D721Med (cell line): Measurements from ENCODE around the gene ZNF576.
A peak's percentile ranks its signal among the peaks of the same experiment; 100 is the strongest.
"Not testable (repeated sequence)": the region's sequence is repeated elsewhere in the genome, so short reads cannot be mapped to it uniquely, and the experiment has no call there.

ENCODE experiments used
- DNase-seq: peaks from one replicate; pipeline ENCODE4 v3.0.0; 2011; ENCODE audit warnings: low spot score; ENCODE audit not compliant: insufficient read length
- FAIRE-seq: peaks from 2 replicates; lab custom pipeline; 2011; peaks lifted over from hg19 to GRCh38; lab: Jason Lieb, UNC
- CTCF ChIP-seq: IDR thresholded peaks from 2 replicates; pipeline ENCODE4 v1.5.1; 2012; ENCODE audit warnings: mild to moderate bottlenecking, control low read depth; ENCODE audit not compliant: insufficient read depth; ENCODE audit errors: missing control alignments

ZNF576 gene

GRCh38 chr19:43595999-43596841 lies at the start of gene ZNF576, which contains the start of gene IRGQ:
TSS of gene ZNF576 (plus strand) at chr19:43596595. CDS start at chr19:43597109, 514 bp downstream.
TSS of gene IRGQ (minus strand) at chr19:43596134. CDS start at chr19:43595338, 796 bp downstream.
- TF ChIP-seq CTCF, result no peak
- DNase-seq, result peak; percentile 84
- peak; percentile 75 for FAIRE-seq

GRCh38 chr19:43547926-43548325 lies 48.5 kb upstream of the ZNF576 start:
- not testable (repeated sequence) for FAIRE-seq, DNase-seq

- FAIRE-seq (no peak), DNase-seq (no peak)
- TF ChIP-seq CTCF, result no peak
These were observed 47.7 kb upstream of the ZNF576 start for GRCh38 chr19:43548706-43549105.

- no peak for FAIRE-seq
These were observed 44.8 kb upstream of the ZNF576 start for GRCh38 chr19:43551399-43552197.

GRCh38 chr19:43552198-43552450 lies 44.3 kb upstream of the ZNF576 start:
- DNase-seq (no peak), FAIRE-seq (no peak)
- TF ChIP-seq CTCF, result no peak

More at GRCh38 chr19:43551399-43552197, 44.8 kb upstream of the ZNF576 start:
- no peak for DNase-seq
- TF ChIP-seq CTCF, result no peak

GRCh38 chr19:43552616-43553015 lies 43.8 kb upstream of the ZNF576 start:
- FAIRE-seq (no peak), DNase-seq (no peak)
- no peak for TF ChIP-seq CTCF

GRCh38 chr19:43553656-43554055 lies 42.7 kb upstream of the ZNF576 start:
- FAIRE-seq, result no peak
- TF ChIP-seq CTCF, result no peak

More at GRCh38 chr19:43553656-43554055, 42.7 kb upstream of the ZNF576 start:
- DNase-seq, result peak; percentile 75
